DND-41 (cell line): ENCODE data around the gene HIBCH.

Experiments
- ATAC-seq: fragments of 200-7000 bp; cut with Tn5 transposase; 3 replicates; pipeline ENCODE4 v1.9.1; 2021; ENCODE audit warnings: low read depth; ENCODE audit not compliant: insufficient read depth
- DNase-seq: peaks from one replicate; pipeline ENCODE4 v3.0.0-alpha.2; 2020
- H2AFZ ChIP-seq: 2 replicates; pipeline ENCODE4 v1.6.0; 2012; ENCODE audit warnings: low read depth, low read length
- H3K27ac ChIP-seq: 2 replicates; pipeline ENCODE4 v1.5.1; 2012; ENCODE audit warnings: low read length, inconsistent platforms
- H3K27me3 ChIP-seq: fragments of 200-600 bp; sonication (generic); 2 replicates; pipeline ENCODE4 v1.6.0; 2012; ENCODE audit warnings: low read length, mild to moderate bottlenecking, inconsistent platforms; ENCODE audit not compliant: insufficient read depth, poor library complexity
- H3K36me3 ChIP-seq: 2 replicates; pipeline ENCODE4 v1.5.1; 2012; ENCODE audit warnings: low read length, inconsistent platforms; ENCODE audit not compliant: insufficient read depth
- H3K4me1 ChIP-seq: 2 replicates; pipeline ENCODE4 v1.5.1; 2012; ENCODE audit warnings: mild to moderate bottlenecking, low read length; ENCODE audit not compliant: insufficient read depth
- H3K4me2 ChIP-seq: 2 replicates; pipeline ENCODE4 v1.6.0; 2012; ENCODE audit warnings: mild to moderate bottlenecking, moderate library complexity, low read length, inconsistent platforms; ENCODE audit not compliant: insufficient read depth
- H3K4me3 ChIP-seq, 2 experiments: fragments of 200-600 bp in 1 of 2; shearing (Covaris generic) in 1 of 2; 2 replicates each; pipeline ENCODE4 v1.5.1; 2012 to 2016; ENCODE audit warnings: inconsistent platforms in 2 of 2, low read length in 2 of 2, mild to moderate bottlenecking in 2 of 2, low read depth in 1 of 2, moderate library complexity in 1 of 2
- H3K79me2 ChIP-seq: 2 replicates; pipeline ENCODE4 v1.6.0; 2012; ENCODE audit warnings: low read length, inconsistent platforms; ENCODE audit not compliant: insufficient read depth
- H3K9ac ChIP-seq: 2 replicates; pipeline ENCODE4 v1.6.0; 2012; ENCODE audit warnings: low read depth, mild to moderate bottlenecking, inconsistent platforms, low read length, moderate library complexity
- H3K9me3 ChIP-seq: 2 replicates; pipeline ENCODE4 v1.5.1; 2012; ENCODE audit warnings: low read length, moderate library complexity, mild to moderate bottlenecking, inconsistent platforms; ENCODE audit not compliant: insufficient read depth, severe bottlenecking
- H4K20me1 ChIP-seq: 2 replicates; pipeline ENCODE4 v1.6.0; 2012; ENCODE audit warnings: low read length; ENCODE audit not compliant: insufficient read depth
- EZH2 ChIP-seq: IDR thresholded peaks from 3 replicates; pipeline ENCODE4 v1.6.1; 2012; ENCODE audit warnings: borderline replicate concordance, low read depth, mild to moderate bottlenecking, moderate library complexity, low read length, inconsistent platforms; ENCODE audit not compliant: severe bottlenecking
- TF ChIP-seq, protein P1 (sequence below): IDR thresholded peaks from 2 replicates; pipeline ENCODE4 v1.5.1; 2012; ENCODE audit warnings: borderline replicate concordance, low read length, moderate library complexity, mild to moderate bottlenecking; ENCODE audit not compliant: poor library complexity, severe bottlenecking; ENCODE audit errors: extremely low read depth

The HIBCH gene

DNA sequence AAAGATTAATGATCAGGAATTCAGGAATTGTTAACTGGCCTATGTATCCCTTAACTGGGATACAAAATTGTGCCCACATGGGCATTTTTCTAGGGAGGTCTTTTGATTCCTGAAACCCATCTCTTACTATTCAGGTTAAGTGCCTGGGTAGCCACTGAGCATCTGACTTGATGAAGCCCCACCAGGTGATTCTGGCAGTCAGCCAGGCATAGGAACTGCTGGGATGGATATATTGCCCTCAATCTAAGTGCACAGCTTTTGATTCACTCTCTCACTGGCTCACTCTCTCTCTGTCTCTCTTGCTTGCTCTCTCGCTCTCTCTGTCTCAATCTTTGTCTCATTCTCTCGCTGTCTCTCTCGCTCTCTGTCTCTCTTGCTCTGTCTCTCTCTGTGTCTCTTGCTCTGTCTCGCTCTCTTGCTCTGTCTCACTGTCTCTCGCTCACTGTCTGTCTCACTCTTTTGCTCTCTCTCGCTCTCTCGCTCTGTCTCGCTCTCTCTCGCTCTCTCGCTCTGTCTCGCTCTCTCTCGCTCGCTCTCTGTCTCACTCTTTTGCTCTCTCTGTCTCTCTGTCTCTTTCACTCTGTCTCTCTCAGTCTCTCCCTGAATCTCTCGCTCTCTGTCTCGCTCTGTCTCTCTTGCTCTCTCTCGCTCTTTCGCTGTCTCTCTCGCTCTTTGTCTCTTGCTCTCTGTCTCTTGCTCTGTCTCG is 46.0 kb upstream of the HIBCH start:
- Histone ChIP-seq H3K27me3 (no peaks in the 10 kb centered on the region), H3K4me1 (peaks cover 1% of the 10 kb centered on the region; the same call in 1 of the 2 replicates), H3K27ac (no peak overlapping the region), H3K9me3 (no peaks in the 10 kb centered on the region), H2AFZ (no peak overlapping the region), H3K4me2 (no peak overlapping the region), H4K20me1 (no peaks in the 10 kb centered on the region), H3K79me2 (no peaks in the 10 kb centered on the region), H3K36me3 (no peaks in the 10 kb centered on the region), H3K9ac (no peak overlapping the region), H3K4me3 (no peak overlapping the region)
- DNase-seq (no peak), ATAC-seq (no peak)
- TF ChIP-seq, protein P1, sequence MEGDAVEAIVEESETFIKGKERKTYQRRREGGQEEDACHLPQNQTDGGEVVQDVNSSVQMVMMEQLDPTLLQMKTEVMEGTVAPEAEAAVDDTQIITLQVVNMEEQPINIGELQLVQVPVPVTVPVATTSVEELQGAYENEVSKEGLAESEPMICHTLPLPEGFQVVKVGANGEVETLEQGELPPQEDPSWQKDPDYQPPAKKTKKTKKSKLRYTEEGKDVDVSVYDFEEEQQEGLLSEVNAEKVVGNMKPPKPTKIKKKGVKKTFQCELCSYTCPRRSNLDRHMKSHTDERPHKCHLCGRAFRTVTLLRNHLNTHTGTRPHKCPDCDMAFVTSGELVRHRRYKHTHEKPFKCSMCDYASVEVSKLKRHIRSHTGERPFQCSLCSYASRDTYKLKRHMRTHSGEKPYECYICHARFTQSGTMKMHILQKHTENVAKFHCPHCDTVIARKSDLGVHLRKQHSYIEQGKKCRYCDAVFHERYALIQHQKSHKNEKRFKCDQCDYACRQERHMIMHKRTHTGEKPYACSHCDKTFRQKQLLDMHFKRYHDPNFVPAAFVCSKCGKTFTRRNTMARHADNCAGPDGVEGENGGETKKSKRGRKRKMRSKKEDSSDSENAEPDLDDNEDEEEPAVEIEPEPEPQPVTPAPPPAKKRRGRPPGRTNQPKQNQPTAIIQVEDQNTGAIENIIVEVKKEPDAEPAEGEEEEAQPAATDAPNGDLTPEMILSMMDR, result no peak
- TF ChIP-seq EZH2, result no peak

DNA sequence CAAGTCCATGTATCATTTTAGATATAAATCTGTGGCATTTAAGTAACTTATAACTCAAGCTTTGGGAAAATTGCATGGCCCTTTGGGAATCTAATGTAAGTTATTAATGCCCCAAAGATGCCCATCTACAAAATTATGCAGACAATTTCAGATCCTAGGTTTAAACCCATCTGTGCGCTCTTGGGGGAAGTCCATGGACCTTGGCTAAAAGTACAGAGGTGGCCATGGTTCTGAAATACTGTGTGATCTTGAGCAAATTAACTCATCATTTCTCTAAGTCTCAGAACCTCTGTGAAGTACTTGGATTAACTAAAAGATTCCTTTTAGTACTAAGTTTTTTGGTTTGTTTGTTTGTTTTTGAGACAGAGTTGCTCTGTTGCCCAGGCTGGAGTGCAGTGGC is 43.3 kb upstream of the HIBCH start:
- ATAC-seq, result no peak
- TF ChIP-seq, protein P1, result no peak
- no peak for TF ChIP-seq EZH2
- no peaks in the 10 kb centered on the region for H3K9me3 ChIP-seq

DNA sequence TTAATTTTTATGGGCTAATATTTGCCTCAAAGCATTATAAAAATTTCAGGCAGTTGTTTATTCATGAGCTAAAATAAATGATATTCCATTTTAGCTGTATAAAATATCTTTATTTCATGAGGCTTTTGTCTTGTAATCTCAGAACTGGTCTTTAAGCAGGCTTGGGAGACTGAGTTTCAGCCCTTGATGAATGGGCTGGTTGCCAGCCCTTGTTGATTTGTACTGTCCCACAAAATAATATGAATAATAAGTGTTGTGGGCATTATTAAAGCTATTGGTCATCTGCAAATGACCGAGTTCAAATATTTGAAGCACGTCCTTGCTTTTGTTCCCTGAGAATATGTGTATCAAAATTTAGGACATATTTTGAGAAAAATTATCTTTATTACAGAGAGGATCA is 41.9 kb upstream of the HIBCH start:
- H3K9ac ChIP-seq, result no peak overlapping the region
- DNase-seq (no peak), ATAC-seq (no peak)
- H3K9me3 ChIP-seq, result no peaks in the 10 kb centered on the region
- no peaks in the 10 kb centered on the region for H3K79me2 ChIP-seq
- no peak overlapping the region for H2AFZ ChIP-seq
- H3K36me3 ChIP-seq, result no peaks in the 10 kb centered on the region
- no peak overlapping the region for H3K4me3 ChIP-seq
- H4K20me1 ChIP-seq, result no peaks in the 10 kb centered on the region
- no peaks in the 10 kb centered on the region for H3K27me3 ChIP-seq
- no peak overlapping the region for H3K4me2 ChIP-seq
- H3K27ac ChIP-seq, result no peak overlapping the region
- H3K4me1 ChIP-seq, result peaks cover 22% of the 10 kb centered on the region
- TF ChIP-seq, protein P1, result no peak
- no peak for TF ChIP-seq EZH2

More for the DNA sequence above, 43.3 kb upstream of the HIBCH start:
- H3K27ac ChIP-seq, result no peak overlapping the region
- DNase-seq, result no peak
- H3K4me1 ChIP-seq, result peaks cover 22% of the 10 kb centered on the region
- no peak overlapping the region for H2AFZ ChIP-seq
- H3K27me3 ChIP-seq, result no peaks in the 10 kb centered on the region
- no peak overlapping the region for H3K4me2 ChIP-seq
- H3K9ac ChIP-seq, result no peak overlapping the region
- no peak overlapping the region for H3K4me3 ChIP-seq
- H3K36me3 ChIP-seq, result no peaks in the 10 kb centered on the region
- no peaks in the 10 kb centered on the region for H4K20me1 ChIP-seq
- H3K79me2 ChIP-seq, result no peaks in the 10 kb centered on the region

DNA sequence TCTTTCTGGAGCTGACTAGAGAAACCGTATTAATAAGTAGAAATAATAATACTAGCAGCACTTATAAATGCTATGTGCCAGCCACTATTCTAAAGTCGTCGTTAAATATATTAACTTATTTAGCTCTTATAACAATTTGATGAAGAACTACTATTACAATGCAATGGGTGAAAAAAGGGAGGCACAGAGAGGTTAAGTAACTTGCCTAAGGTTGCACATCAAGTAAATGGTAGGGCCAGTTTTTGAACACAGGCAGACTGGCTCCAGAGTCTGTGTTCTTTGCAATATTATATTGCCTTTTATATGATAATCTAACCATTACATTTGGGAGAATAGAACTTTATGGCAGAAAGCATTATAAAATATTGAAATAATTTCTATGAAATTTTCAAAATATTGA is 41.3 kb upstream of the HIBCH start:
- Histone ChIP-seq H3K27me3 (no peaks in the 10 kb centered on the region), H3K4me1 (peaks cover 22% of the 10 kb centered on the region), H3K27ac (no peak overlapping the region), H3K36me3 (no peaks in the 10 kb centered on the region), H3K79me2 (no peaks in the 10 kb centered on the region), H3K4me3 (no peak overlapping the region), H2AFZ (no peak overlapping the region), H3K9me3 (no peaks in the 10 kb centered on the region), H3K9ac (no peak overlapping the region), H3K4me2 (no peak overlapping the region), H4K20me1 (no peaks in the 10 kb centered on the region)
- DNase-seq (no peak), ATAC-seq (no peak)
- no peak for TF ChIP-seq EZH2
